Kidney epithelial cell (primary cell): ENCODE data around the gene YIF1B. TPM values are rescaled to one million over a fixed set of nuclear protein-coding genes. Genes with fewer than 3 reads are reported as not detected.

Experiments
- DNase-seq: peaks from one replicate; pipeline ENCODE4 v3.0.0-alpha.2; 2010; ENCODE audit warnings: low read depth
- H3K27me3 ChIP-seq: 2 replicates; pipeline ENCODE4 v1.6.0; 2011; ENCODE audit warnings: low read length; ENCODE audit not compliant: control insufficient read depth, insufficient read depth
- H3K36me3 ChIP-seq: 2 replicates; pipeline ENCODE4 v1.5.1; 2011; ENCODE audit warnings: low read length; ENCODE audit not compliant: control insufficient read depth, insufficient read depth
- H3K4me3 ChIP-seq: 2 replicates; pipeline ENCODE4 v1.5.1; 2011; ENCODE audit warnings: low read depth, mild to moderate bottlenecking, control low read depth, low read length
- CTCF ChIP-seq: IDR thresholded peaks from 2 replicates; pipeline ENCODE4 v1.5.1; 2011; ENCODE audit warnings: mild to moderate bottlenecking, moderate library complexity, low read length, control low read depth, inconsistent platforms; ENCODE audit not compliant: insufficient read depth, poor library complexity, severe bottlenecking
- total RNA-seq: library from RNA; depleted of rRNA; stranded (reverse); fragments of >200 nt; gene quantifications from 2 replicates; pipeline ENCODE4 v1.2.3, GENCODE V29; 2015

YIF1B gene
- total RNA-seq, 1 donor from 2014 or later = 66.7 TPM

DNA sequence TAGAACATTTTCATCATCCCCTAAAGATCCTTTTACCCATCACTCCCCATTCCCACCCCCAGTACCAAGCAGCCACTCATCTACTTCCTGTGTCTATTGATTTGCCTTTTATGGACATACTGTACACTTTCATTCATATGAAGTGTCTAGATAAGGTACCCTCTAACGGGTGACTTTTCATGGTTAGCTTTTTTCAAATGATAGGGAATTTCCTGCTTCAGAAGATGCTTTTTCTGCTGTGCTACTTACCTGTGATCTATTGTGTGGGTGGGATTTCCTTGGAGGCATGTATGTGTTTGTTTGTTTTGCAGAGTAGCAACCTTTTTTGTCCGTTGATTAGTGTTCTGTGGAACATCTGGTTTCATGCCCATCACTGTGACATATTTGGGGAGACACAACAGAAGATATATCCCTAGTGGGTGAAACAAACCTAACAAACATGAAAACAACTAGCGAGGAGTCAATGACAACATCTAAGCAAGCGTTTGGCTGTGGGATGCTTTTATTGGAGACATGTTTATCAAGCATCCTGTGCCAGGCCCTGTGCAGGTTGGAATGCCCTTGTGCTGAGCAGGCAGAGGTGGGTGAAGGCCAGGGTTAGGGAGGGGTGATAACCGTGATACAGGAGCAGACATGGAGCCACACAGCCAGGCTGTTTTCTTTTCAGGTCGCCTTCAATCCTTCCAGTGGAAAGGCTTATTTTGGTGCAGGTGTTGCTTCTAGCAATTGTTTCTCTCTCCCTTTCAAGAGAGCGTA, 33.8 kb downstream of the YIF1B start:
- TF ChIP-seq CTCF = no peak
- H3K4me3 ChIP-seq = no peak overlapping the region
- H3K36me3 ChIP-seq = peaks cover 1% of the 10 kb centered on the region

GRCh38 chr19:38280030-38280921, 35.5 kb downstream of the YIF1B start:
- DNase-seq = no peak
- no peak for TF ChIP-seq CTCF
- Histone ChIP-seq H3K27me3 (no peaks in the 10 kb centered on the region), H3K36me3 (peaks cover 1% of the 10 kb centered on the region), H3K4me3 (no peak overlapping the region)

More for the DNA sequence above, 33.8 kb downstream of the YIF1B start:
- no peak for DNase-seq
- no peaks in the 10 kb centered on the region for H3K27me3 ChIP-seq

- no peak for DNase-seq
- no peaks in the 10 kb centered on the region for H3K36me3 ChIP-seq
- no peaks in the 10 kb centered on the region for H3K27me3 ChIP-seq
- no peak overlapping the region for H3K4me3 ChIP-seq
- TF ChIP-seq CTCF = no peak
These were observed 37.0 kb downstream of the YIF1B start for GRCh38 chr19:38278751-38279150.

GRCh38 chr19:38277969-38278680, 37.6 kb downstream of the YIF1B start:
- no peak for TF ChIP-seq CTCF
- Histone ChIP-seq H3K36me3 (no peaks in the 10 kb centered on the region), H3K4me3 (no peak overlapping the region), H3K27me3 (no peaks in the 10 kb centered on the region)
- DNase-seq = no peak

DNA sequence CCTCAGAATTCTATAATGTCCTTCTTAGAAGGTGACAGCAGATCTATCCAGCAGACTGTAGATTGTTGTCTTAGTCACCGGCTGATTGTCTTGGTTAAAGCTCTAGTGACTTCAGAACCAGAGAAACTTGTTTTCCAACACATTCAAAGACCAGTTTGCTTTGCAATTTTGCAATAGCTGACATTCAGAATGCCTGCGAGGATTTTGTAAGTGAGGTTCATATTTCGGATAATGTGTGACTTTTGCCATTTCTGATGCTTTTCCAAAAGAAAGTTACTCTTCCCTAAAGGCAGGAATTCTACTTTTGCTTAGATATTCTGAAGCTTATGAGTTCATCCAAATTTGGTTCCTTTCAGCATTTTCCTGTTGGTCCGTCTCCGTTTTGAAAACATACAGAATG, 38.2 kb downstream of the YIF1B start:
- Histone ChIP-seq H3K4me3 (no peak overlapping the region), H3K36me3 (no peaks in the 10 kb centered on the region), H3K27me3 (no peaks in the 10 kb centered on the region)
- no peak for DNase-seq
- TF ChIP-seq CTCF = no peak
